ENCODE measurements around the gene CHST6. TPM values are rescaled to one million over a fixed set of nuclear protein-coding genes. Genes with fewer than 3 reads are reported as not detected.
"Not testable (repeated sequence)": the region's sequence is repeated elsewhere in the genome, so short reads cannot be mapped to it uniquely, and the experiment has no call there.

The CHST6 gene
- total RNA-seq, 1 donor from 2014 or later = 0.69 TPM

DNA sequence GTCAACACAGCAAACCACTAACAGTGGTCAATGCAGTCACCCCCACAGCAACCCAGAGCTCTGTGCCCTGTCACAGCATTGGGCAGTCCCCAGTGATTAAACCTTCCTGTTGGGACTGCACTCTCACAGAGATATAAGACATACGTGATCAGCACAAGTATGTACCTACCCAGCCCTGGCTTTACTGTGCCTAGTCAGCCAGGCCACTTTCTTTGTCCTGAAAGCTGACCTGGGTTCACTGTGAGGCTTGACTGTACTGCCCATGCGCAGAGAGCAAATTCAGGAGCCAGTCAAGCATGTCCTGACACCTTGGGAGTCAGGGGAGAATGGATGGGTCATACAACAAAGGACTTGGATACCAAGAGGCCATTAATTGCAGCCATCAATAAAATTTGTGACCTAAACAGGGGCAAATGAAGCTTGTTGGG, 19.8 kb downstream of the CHST6 start:
- DNase-seq = no peak

DNA sequence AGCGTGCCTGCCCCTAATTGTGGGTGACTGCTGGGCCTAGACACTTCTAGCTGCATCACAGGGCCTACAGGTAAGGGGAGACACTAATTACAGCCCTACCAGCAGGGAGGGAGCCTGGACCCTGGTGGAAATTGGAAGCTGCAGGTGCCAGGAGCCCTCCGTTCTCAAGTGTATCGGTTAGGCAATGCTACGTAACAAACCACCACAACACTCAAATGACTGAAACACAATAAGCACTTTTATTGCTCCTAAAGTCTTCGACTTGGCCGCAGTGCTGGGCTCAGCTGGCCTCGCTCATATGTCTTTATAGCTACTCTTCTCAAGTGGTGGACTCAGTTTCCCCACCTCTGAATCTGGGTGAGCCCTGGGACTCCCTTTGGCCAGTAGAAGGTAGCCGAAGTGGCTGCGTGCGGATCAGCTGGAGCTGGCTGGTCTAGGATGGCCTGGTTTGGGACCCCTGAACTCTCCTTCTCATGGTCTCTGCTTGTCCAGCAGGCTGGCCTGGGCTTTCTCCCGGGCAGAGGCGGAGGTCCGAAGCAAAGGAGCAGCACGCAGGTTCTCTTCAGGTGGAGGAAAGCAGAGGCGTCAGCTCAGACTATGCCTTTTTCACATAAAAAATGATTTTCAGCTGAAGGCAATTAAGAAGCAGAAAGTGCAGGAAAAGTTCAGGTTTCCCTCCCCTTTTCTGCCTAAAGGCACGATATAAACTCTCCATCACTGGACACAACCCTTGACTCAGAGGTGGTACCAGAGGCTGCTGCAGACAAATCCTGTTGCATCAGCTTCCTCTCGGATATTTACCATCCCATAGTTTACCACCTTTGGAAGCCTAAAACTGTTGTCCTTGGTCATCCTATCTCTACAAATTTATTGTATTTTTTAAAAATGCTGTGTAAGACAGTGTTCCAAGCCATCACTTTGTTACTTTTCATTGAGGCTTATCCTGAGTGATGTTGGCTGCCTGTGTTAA, 22.0 kb downstream of the CHST6 start:
- DNase-seq = no peak

DNA sequence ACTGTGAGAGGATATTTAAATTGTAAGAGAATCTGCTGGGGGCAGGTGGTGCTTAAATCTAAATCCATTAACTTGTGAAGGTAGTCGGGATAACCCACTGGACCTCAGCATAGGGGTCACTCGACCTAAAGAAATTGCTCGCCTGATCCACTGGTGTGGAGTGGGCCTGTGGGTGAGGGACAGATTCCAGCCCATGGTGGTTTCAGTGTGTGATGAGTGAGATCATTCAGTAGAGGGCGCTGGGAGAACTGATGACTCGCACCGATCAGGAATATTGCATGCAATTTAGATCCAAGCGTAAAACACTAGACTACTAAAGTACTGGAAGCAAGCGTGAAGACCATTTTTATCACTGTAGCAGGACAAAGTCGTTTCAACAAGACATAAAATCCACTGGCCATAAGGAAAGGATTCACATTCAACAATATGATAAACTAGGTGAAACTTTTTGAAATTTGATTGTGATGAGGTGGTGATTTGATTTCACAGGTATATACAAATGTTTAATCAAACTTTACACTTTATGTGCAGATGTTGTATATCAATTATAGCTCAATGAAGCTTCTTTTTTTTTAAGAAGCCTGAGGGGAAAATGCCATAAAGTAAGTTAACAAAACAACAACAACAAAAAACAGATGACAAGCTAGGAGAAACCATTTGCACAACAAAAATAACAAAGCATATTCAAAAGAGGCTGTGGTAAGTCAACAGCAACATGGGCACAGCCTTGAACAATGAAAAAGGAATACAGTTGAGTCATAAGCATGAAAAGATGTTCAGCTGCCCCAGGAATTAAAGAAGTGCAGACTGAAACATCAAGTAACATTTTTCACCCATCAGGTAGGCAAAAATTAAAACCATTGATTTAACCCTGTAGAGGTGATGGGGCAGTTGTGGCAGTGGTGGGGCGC, 23.3 kb downstream of the CHST6 start:
- peak; percentile 79 for DNase-seq

DNA sequence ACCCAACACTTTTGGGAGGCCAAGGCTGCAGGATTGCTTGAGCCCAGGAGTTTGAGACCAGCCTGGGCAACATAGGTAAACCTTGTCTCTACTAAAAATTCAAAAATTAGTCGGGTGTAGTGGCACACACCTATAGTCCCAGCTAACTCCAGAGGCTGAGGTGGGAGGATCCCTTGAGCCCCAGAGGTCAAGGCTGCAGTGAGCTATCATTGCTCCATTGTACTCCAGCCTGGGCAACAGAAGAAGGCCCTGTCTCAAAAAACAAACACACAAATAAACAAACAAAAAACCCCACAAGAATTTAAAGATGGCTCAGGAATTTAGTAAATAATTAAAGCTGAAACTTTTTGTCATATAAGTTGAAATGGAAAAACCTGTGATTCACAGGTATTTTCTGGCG, 28.5 kb downstream of the CHST6 start:
- DNase-seq = no peak

DNA sequence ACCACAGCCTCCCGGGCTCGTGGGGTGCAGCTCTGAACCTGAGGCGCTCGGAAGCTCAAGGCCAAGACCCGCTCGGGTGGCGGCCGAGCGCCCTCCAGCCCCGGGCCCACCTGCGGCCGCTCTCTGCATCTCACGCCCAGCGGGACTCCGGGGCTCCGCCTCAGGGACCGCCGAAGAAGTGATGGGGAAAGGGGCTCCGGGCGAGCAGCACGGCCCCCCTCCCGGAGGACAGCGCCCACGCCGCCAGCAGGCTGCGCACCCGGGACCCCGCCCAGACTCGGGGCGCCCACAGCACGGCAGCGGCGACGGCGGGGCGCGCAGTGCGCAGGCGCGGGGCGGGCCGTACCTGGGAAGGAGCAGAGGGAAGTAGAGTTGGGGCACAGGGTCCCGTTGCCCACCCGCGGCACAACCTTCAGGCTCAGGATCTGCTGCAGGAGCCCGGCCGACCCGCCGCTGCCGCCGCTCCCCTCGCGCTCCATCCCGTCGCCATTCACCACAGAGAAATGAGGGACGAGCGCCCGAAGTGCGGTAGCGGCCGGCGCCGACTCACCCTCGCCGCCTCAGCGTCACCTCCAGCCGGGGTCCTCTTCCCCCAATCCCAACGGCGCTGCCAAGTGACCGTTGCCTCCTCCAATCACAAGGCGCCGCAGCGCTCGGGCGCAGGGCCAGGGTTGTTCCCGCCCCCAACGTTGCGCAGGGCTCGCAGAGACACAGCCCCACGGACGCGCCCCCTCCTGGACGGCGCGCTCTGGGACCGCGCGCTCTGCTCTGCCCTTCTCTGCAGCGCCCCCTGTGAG, 30.9 kb downstream of the CHST6 start, which contains the start of gene TMEM170A:
TSS of gene TMEM170A (minus strand) at position 568 of the 797 bp plus-strand sequence. CDS start at position 479, 89 bp downstream.
- peak; percentile 98 for DNase-seq

DNA sequence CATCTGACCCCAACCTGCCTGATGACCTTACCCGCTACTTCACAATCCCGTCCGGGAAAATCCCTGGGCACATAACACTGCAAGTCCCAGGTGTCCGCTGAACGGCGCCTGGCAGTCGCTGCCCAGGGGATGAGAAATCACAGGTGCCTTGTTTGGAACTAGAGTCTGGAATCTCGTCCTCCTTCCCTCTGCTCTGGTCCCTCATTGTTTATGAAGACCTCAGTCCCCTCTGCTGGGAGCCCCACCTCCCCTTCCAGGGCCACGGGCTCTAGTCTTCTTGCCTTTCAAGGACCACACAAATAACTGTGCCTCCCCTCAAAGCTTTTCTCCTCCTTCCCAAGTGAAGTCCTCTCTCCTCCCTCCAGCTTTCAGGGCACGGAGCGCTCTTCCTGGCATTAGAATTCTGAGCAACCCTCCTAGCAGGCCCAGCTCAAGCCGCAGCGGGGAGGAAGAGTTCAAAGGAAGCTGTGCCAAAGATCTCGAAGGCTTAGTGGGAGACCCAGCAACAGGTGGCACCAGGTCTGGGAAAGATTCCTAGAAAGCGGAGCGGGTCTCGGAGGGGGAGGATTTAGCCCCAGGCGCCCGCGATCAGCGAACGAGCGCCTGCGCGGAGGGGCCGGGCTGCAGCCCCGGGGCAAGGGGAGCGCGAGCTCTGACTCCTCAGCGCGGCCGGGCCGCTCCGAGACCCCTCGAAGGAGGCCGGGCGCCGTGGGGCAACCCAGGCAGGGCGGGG, 31.7 kb downstream of the CHST6 start:
- DNase-seq = not testable (repeated sequence)

DNA sequence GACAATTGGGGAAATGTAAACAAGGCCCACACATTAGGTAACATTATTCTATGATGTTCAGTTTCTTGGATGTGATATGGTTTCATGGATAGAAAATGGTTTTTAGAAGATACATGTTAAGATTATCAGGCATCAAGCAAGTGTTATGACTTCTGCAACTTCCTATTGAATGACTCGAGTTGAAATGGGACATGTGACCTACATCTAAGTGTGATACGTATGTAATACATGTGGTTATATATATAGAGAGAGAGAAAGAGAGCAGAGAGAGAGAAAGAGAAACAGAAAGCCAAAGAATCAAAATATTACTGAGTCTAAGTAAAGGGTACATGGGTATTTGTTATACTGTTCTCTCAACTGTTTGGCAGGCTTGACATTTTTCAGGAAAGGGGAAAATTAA, 32.4 kb downstream of the CHST6 start:
- DNase-seq = no peak

DNA sequence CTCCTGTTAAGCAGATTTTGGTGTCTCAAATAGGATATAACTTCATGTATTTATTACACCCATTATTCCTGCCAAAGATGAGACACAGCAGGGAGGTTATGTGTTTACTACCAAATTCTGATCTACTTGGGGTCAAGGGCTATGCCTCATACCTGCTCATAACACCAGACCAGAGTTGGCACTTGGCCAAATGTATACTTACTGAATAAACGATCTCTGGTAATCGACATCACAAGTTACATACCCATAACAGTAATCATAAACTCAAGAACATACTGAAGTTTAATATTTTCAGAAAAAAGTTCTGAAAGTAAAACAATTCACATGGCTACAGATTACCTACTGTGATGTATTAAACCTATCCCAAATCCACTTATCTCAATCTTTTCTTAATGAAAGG, 33.7 kb downstream of the CHST6 start:
- no peak for DNase-seq

DNA sequence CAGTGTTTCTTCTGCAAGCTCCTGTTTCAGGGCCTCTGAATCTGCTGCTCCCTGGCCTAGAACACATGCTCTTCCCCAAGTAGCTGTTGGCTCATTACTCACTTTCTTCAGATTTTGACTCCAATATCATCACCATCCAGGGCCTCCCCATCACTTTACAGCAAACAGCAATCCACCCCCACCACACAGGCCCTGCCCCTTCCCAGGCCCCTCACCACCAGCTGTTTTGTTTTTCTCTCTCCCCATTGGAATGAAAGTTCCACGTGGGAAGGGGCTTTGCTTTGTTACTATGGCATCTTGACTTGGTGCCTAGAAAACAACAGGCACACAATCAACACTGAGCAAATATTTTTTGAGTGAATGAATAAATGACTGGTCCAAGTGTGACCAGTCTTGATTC, 34.8 kb downstream of the CHST6 start:
- DNase-seq = peak; percentile 88

DNA sequence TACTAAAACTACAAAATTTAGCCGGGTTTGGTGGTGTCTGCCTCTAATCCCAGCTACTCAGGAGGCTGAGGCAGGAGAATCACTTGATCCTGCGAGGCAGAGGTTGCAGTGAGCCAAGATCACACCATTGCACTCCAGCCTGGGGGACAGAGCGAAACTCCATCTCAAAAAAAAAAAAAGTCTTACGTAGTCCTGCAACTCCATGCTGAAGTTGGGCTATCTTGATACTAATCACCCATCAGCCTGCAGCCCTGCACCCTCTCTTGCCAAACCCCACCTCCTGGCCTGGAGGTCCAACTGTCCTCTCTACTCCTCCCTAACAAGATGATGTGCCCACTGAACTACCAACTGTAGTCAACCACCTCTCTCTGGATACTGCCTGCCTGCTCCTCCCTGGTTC, 35.5 kb downstream of the CHST6 start:
- DNase-seq = no peak

DNA sequence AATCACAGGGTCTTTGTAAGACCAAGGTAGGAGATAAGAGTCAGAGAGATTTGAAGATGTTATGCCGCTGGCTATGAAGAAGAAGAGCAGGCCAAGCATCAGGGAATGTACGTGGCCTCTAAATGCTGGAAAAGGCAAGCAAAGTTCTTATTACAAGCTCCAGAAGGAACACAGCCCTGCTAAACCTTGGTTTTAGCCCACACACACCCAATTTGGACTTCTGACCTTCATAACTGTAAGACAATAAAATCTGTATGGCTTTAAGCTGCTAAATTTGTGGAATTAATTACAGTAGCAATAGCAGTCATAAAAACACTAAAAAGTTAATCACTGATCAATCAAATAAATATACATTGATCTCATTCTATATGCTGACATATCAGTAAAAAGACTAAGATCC, 36.8 kb downstream of the CHST6 start:
- DNase-seq = no peak

DNA sequence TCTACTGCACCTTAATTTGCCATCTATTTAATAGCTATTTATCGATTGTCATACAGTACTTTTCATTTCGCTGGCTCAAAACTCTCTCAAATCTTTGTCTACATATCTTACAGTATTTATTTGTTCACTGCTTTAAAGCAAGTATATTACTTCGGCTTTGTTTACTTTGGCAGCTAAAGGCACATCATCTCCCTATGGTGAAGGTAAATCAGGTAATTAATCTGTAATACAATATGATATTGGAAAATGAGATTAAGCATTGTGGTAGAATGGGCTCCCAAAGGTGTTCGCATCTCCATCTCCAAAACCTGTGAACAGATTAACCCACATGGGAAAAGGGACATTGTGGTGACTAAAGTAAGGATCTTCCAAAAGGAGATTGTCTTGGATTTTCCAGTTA, 37.2 kb downstream of the CHST6 start:
- DNase-seq = no peak

DNA sequence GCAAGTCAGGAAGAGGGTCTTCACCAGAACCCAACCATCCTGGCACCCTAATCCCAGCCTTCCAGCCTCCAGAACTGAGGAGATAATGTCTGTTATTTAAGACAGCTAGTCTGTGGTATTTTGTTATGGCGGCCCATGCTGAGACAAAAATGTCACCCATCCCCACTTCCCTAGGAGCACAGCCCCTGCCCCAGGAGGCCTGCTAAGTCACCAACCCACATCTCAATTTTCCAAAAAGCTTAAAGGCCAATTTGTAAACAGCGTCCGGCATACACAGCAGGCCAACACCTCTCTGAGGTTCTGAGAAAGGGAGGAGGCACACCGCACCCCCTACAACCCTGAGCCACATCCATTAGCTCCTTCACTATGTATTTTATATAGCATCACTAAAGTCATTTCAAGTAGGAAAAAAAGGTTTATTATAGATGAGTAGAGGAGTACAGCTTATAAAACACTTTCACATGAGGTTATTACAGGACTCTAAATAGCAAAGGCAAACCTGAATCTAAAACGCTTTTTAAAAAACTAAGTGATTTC, 37.7 kb downstream of the CHST6 start:
- DNase-seq = no peak

DNA sequence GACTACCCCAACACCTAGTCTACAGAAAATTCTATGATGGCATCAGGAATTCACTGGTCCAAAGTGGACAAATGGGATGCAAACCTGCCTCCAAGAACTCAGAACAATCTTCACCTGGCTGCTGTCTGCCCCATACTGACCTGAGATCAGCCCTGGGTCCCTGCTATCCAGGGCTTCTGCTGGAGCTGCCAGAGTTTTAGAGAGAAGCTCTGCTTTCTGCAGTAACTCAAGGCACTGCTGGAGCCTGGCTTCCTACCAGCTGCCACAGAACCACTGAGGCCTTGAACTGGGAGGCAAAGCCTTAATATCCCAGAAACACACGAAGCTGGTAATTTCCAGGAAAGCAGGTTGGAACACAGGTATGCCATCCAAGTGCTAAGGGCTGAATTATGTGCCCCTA, 38.3 kb downstream of the CHST6 start:
- DNase-seq = no peak

DNA sequence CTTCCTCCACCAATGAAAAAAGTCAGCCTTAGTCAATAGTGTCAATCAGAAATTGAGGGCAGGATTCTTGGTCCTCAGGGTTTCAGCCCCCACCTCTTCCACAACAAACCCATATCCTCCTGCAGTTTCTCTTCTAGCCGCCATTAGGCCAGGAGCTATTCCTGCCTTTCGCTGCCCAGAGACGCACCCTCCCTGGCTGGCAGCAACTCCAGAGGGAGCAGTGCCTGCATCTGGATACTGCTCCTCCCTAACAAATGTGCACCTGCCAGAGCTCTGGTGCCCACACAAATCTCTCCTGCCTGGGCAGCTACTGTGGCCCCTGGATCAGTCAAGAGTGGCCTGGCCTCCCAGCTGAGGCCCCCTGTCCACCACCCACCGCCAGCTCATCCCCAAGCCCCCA, 38.8 kb downstream of the CHST6 start:
- not testable (repeated sequence) for DNase-seq

DNA sequence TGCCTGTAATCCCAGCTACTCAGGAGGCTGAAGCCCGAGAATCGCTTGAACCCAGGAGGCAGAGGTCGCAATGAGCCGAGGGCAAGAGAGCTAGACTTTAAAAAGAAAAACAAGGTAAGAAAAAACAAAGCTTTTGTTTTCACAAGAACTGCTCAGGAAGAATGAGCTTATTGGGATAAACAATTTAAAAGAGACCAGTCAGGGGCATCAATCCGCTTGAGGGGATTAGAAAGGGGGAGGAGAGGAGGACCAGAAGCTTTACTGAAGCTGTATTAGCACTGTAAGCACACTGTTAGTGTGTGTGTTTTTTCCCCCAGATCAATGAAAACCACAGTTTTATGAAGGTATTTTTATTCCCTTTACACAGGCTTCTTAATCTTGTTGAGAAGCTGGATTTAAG, 39.6 kb downstream of the CHST6 start:
- DNase-seq = no peak

DNA sequence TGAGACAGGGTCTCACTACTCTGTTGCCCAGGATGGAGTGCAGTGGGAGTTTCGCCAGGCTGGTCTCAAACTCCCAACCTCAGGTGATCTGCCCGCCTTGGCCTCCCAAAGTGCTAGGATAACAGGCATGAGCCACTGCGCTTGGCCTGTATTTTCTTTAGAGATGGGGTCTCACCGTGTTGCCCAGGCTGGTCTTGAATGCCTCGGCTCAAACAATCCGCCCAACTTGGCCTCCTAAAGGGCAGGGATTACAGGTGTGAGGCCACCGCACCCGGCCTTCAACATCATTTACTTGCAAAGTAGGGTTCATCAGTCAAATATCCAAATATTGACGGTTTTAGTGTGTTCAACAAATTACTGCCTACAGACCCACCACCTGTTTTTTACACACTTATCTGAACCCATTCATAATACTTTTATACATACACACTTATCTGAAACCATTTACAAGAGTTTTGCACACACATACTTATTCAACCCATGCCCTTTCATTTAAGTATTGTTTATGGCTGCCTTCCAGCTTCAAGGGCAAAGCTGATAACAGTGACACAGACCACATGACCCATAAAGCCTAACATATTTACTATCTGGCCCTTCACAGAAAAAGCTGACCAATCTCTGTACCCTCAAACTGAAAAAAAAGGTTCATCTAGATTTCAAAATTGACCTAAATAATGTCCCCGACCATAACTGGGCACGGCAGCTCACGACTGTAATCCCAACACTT, 42.6 kb downstream of the CHST6 start:
- no peak for DNase-seq

DNA sequence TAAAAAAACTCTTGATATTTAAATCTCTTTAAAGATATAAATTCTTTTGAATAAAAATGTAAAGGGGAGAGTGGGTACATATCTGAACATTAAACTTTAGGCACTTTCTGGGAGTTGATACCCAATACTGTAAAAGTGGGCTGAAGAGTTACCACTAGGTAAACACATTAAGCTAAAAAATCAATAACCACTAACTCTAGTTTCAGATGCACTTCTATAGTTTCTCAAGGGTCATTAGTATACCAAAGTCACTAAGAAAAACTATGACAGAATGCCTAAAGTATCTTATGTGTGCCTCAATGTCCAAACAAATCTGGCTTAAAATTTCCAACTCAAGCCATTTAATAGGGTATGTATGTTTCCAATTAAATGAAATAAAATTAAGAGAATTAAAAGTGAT, 48.8 kb downstream of the CHST6 start:
- no peak for DNase-seq

DNA sequence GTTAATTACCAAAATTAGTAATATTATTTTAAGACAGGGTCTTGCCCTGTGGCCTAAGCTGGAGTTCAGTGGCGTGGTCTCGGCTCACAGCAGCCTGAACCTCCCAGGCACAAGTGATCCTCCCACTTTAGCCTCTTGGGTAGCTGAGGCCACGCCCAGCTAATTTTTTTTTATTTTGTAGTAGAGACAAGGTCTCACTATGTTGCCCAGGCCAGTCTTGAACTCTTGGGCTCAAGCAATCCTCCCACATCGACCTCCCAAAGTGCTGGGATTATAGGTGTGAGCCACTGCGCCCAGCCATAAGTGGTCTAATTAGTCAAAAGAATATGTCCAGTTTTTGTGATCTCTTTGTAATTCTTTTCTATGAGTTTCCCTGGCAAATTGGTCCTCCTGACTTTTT, 49.9 kb downstream of the CHST6 start:
- DNase-seq = no peak

DNA sequence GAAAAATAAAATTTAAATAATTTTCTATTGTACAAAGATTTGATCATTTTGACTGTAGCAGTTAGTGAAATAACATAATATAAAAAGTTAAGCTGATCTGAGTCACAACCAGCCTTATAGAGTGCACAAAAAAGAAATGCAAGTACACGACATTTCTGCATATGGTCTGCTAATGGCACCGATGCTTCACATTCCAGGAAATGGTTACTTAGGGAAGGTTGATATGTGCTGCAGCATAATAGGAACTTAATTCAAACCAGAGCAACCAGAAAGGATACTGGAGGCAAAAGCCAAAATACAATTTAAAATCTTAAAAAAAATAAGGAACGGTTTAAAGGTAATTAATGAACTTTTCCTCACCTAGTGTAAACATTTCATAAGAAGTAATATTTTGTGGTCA, 51.9 kb downstream of the CHST6 start:
- DNase-seq = peak; percentile 55

All from skin of body (tissue), 2 donors.